Naive thymus-derived CD4-positive, alpha-beta T cell (primary cell): Measurements from ENCODE around the gene ECM1. TPM values are rescaled to one million over a fixed set of nuclear protein-coding genes. Genes with fewer than 3 reads are reported as not detected.
A peak's percentile ranks its signal among the peaks of the same experiment; 100 is the strongest.

Experiments
- ATAC-seq: fragments of 150-1000 bp; cut with Tn5 transposase; 2 replicates; pipeline ENCODE4 v1.10.0; 2021; ENCODE audit warnings: mild to moderate bottlenecking, moderate library complexity
- CTCF ChIA-PET: fragments of 350-600 bp; sonication (Branson Sonifier 250); formaldehyde crosslinking; loops from one replicate; lab custom pipeline; 2021; ENCODE audit warnings: antibody characterized with exemption; lab: Charles Lee
- POLR2A ChIA-PET: fragments of 350-600 bp; sonication (Branson Sonifier 250); formaldehyde crosslinking; loops from one replicate; lab custom pipeline; 2021; ENCODE audit warnings: antibody characterized with exemption, inconsistent platforms; lab: Charles Lee
- DNase-seq, 9 donors: peaks; one replicate each; pipeline versions ENCODE4 v3.0.0 to v3.0.0-alpha.2; 2020 to 2022; ENCODE audit warnings: mixed read lengths in 1 of 9
- H3K27ac ChIP-seq: one replicate; pipeline ENCODE4 v1.7.0; 2013; ENCODE audit warnings: mild to moderate bottlenecking, low read depth, low read length, moderate library complexity
- H3K27me3 ChIP-seq, 2 donors: one replicate each; pipeline ENCODE4 v1.7.0; 2013; ENCODE audit warnings: low read length in 2 of 2, mild to moderate bottlenecking in 2 of 2, moderate library complexity in 2 of 2; ENCODE audit not compliant: control insufficient read depth in 2 of 2, insufficient read depth in 2 of 2
- H3K36me3 ChIP-seq, 3 experiments: 1 replicate in 2 of 3; 2 replicates in 1 of 3; pipeline ENCODE4 v1.7.0; 2013; ENCODE audit warnings: low read length in 3 of 3, mild to moderate bottlenecking in 3 of 3, moderate library complexity in 1 of 3; ENCODE audit not compliant: insufficient read depth in 3 of 3, control insufficient read depth in 2 of 3
- H3K4me1 ChIP-seq, 2 donors: one replicate each; pipeline ENCODE4 v1.7.0; 2013; ENCODE audit warnings: low read length in 2 of 2, mild to moderate bottlenecking in 2 of 2, moderate library complexity in 1 of 2; ENCODE audit not compliant: control insufficient read depth in 2 of 2, insufficient read depth in 2 of 2
- H3K4me3 ChIP-seq: 2 replicates; pipeline ENCODE4 v1.7.0; 2013; ENCODE audit warnings: mild to moderate bottlenecking, low read length
- H3K9me3 ChIP-seq, 3 experiments: 1 replicate in 2 of 3; 2 replicates in 1 of 3; pipeline ENCODE4 v1.7.0; 2013; ENCODE audit warnings: low read length in 3 of 3; ENCODE audit not compliant: control insufficient read depth in 2 of 3
- H3K27ac Mint-ChIP-seq, 9 donors: one replicate each; pipeline ENCODE4 v1.8.0; 2020 to 2022; ENCODE audit warnings: mixed read lengths in 9 of 9, mild to moderate bottlenecking in 8 of 9, moderate library complexity in 5 of 9, inconsistent platforms in 2 of 9
- H3K27me3 Mint-ChIP-seq, 5 donors: one replicate each; pipeline ENCODE4 v1.8.0; 2021 to 2022; ENCODE audit warnings: mixed read lengths in 5 of 5, mild to moderate bottlenecking in 1 of 5
- H3K36me3 Mint-ChIP-seq, 5 donors: one replicate each; pipeline ENCODE4 v1.8.0; 2020 to 2022; ENCODE audit warnings: mixed read lengths in 5 of 5, mild to moderate bottlenecking in 3 of 5, inconsistent platforms in 1 of 5
- H3K4me1 Mint-ChIP-seq, 7 donors: one replicate each; pipeline ENCODE4 v1.8.0; 2020 to 2022; ENCODE audit warnings: mixed read lengths in 7 of 7, mild to moderate bottlenecking in 3 of 7, inconsistent platforms in 1 of 7
- H3K4me3 Mint-ChIP-seq, 10 donors: one replicate each; pipeline ENCODE4 v1.8.0; 2020 to 2022; ENCODE audit warnings: mild to moderate bottlenecking in 10 of 10, mixed read lengths in 10 of 10, moderate library complexity in 6 of 10, inconsistent platforms in 2 of 10
- H3K9me3 Mint-ChIP-seq, 11 donors: one replicate each; pipeline ENCODE4 v1.8.0; 2020 to 2022; ENCODE audit warnings: mixed read lengths in 11 of 11, mild to moderate bottlenecking in 4 of 11, inconsistent platforms in 1 of 11, moderate library complexity in 1 of 11
- intact Hi-C, 2 donors: fragments of 100-400 bp; cut with micrococcal nuclease; formaldehyde crosslinking; loops; one replicate each; pipeline ENCODE4 v1.15.1; 2023
- polyA plus RNA-seq, 2 donors: library from polyadenylated mRNA; unstranded; fragments of 300-500 nt; fragmentation: Illumina TruSeq; gene quantifications; one replicate each; pipeline ENCODE4 v1.2.3, GENCODE V29; 2021
- total RNA-seq, 6 experiments: library from RNA in 5 of 6; stranded (reverse) in 5 of 6; gene quantifications; 1 replicate in 5 of 6; 2 replicates in 1 of 6; pipeline ENCODE4 v1.2.3 and lab custom pipeline; 2021 to 2026

The ECM1 gene
- total and polyA plus RNA-seq, 7 experiments from 2014 or later = 0.29 to 2.4 (median 1.4) TPM; not detected in 2

DNA sequence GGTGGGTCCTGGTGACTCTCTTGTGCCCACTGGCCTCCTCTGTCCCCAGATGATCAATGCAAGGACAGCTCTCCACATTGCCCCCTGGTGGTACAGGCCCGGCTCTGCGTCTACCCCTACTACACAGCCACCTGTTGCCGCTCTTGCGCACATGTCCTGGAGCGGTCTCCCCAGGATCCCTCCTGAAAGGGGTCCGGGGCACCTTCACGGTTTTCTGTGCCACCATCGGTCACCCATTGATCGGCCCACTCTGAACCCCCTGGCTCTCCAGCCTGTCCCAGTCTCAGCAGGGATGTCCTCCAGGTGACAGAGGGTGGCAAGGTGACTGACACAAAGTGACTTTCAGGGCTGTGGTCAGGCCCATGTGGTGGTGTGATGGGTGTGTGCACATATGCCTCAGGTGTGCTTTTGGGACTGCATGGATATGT, 52.1 kb downstream of the ECM1 start:
- H3K4me3 ChIP-seq = peak overlapping the region; percentile 43
- CTCF ChIA-PET = interaction anchor here (0.6 to 13.2 kb wide), 15 partner anchors 8 to 302 kb away, joined by 3 to 300 read pairs (median 4); partner anchors contain the start of genes CA14, ENSA, FALEC and MCL1
- DNase-seq = peak; percentile 56 to 84 (median 72)

DNA sequence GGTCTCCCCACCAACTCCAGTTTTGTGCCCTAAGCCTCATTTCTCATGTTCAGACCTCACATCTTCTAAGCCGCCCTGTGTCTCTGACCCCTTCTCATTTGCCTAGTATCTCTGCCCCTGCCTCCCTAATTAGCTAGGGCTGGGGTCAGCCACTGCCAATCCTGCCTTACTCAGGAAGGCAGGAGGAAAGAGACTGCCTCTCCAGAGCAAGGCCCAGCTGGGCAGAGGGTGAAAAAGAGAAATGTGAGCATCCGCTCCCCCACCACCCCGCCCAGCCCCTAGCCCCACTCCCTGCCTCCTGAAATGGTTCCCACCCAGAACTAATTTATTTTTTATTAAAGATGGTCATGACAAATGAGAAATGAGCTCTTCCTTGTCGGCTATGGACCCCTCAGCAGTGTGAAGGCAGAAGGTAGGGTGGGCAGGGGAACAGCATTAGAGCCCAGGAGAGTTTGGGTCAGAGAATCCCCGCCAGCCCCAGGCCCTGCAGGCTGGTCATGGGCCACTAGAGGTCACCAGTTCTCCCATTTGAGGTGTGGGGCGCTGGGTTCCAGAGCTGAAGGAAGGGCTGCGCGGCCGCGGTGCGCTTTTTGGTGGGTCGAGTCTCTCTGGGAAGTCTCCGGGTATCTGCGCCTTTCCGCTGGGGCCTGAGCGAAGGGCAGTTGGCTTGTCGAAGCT, 52.8 kb downstream of the ECM1 start:
- Histone ChIP-seq H3K9me3 (no peaks in the 10 kb centered on the region), H3K27me3 (no peaks in the 10 kb centered on the region), H3K36me3 (peaks cover 0 to 1% (median 0%) of the 10 kb centered on the region in 3 experiments), H3K27ac (peak overlapping the region; percentile 97), H3K4me3 (peak overlapping the region; percentile 95), H3K4me1 (peaks cover 34 to 44% of the 10 kb centered on the region in 2 donors)
- H3K36me3 Mint-ChIP-seq = peaks cover 0 to 9% (median under 1%) of the 10 kb centered on the region in 5 donors
- ChIA-PET CTCF (interaction anchor here (0.8 to 13.2 kb wide), 23 partner anchors 7 to 362 kb away, joined by 3 to 300 read pairs (median 4); partner anchors contain the start of genes CA14, ENSA, FALEC and GOLPH3L), POLR2A (interaction anchor here (0.6 to 13.8 kb wide), 15 partner anchors 9 to 674 kb away, joined by 3 to 1237 read pairs (median 5); partner anchors contain the start of genes ENSA, FALEC, GOLPH3L and MCL1)
- no peaks in the 10 kb centered on the region for H3K27me3 Mint-ChIP-seq
- DNase-seq (peak; percentile 60 to 85 (median 74)), ATAC-seq (peak; percentile 49)
- intact Hi-C loops = loop anchor here (1.0 to 10.0 kb wide), 24 partner anchors 9 to 596 kb away; partner anchors contain the start of genes GOLPH3L (in 2 of the 2), SETDB1 (in 2 of the 2), TARS2 (in 2 of the 2) and ARNT (in 1 of the 2)
- H3K27ac Mint-ChIP-seq = peak overlapping the region; percentile 75 to 100 (median 98)
- peaks cover 26 to 50% (median 41%) of the 10 kb centered on the region in 7 donors for H3K4me1 Mint-ChIP-seq
- peak overlapping the region; percentile 87 to 99 (median 97) for H3K4me3 Mint-ChIP-seq
- no peaks in the 10 kb centered on the region for H3K9me3 Mint-ChIP-seq

More for the DNA sequence above, 52.1 kb downstream of the ECM1 start:
- Histone ChIP-seq H3K27ac (peak overlapping the region; percentile 97), H3K9me3 (no peaks in the 10 kb centered on the region), H3K4me1 (peaks cover 28 to 37% of the 10 kb centered on the region in 2 donors), H3K36me3 (peaks cover 0 to 5% (median 0%) of the 10 kb centered on the region in 3 experiments), H3K27me3 (no peaks in the 10 kb centered on the region)
- POLR2A ChIA-PET = interaction anchor here (0.6 to 13.8 kb wide), 8 partner anchors 9 to 487 kb away, joined by 3 to 1237 read pairs (median 10); partner anchors contain the start of genes ENSA and MCL1
- ATAC-seq = peak; percentile 39
- no peaks in the 10 kb centered on the region for H3K27me3 Mint-ChIP-seq
- peak overlapping the region; percentile 75 to 100 (median 98) for H3K27ac Mint-ChIP-seq
- H3K4me3 Mint-ChIP-seq = peak overlapping the region; percentile 87 to 99 (median 97)
- H3K36me3 Mint-ChIP-seq = peaks cover 0 to 9% (median 5%) of the 10 kb centered on the region in 5 donors
- no peaks in the 10 kb centered on the region for H3K9me3 Mint-ChIP-seq
- peaks cover 26 to 47% (median 37%) of the 10 kb centered on the region in 7 donors for H3K4me1 Mint-ChIP-seq
- intact Hi-C loops = loop anchor here (1.0 to 10.0 kb wide), 17 partner anchors 51 to 497 kb away; partner anchors contain the start of genes SETDB1 (in 2 of the 2), TARS2 (in 2 of the 2), ARNT (in 1 of the 2) and CA14 (in 1 of the 2)

DNA sequence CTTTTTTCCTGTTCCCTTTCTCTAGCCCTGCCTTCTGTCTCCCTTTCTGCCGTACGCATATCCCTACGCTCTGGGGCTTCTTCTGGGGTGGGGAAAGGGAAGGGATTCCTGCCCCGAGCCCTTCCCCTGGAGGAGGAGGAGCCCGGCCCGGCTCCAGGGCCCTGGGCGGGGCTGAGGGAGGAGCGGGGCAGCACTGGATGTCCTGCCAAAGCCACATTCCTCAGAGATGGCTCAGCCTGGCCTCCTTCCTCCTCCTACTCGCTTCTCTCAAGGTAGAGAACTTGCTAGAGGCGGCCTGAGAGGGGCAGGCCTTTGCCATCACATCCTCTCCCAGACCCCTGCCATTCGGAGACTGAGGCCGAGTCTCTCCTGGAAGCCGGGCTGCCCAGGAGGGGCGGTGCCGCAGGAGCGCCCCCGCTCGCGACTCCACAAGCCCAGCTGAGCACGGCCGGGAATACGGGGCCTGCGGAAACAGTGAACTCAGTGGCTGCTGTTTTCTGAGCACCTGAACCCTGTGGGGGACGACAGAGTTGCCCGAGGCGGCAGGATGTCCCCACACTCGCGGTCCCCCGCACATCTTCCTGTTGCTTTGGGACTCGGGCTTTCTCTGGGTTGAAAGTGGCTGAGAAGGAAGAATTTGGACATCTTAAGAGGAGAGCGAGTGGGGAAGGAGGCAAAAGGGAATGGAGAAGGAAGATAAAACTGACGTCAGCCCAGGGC, 53.5 kb downstream of the ECM1 start:
- ChIA-PET CTCF (interaction anchor here (0.8 to 13.2 kb wide), 19 partner anchors 10 to 361 kb away, joined by 3 to 300 read pairs (median 4); partner anchors contain the start of genes ENSA, FALEC, GOLPH3L and MCL1), POLR2A (interaction anchor here (0.6 to 13.8 kb wide), 17 partner anchors 10 to 675 kb away, joined by 3 to 1237 read pairs (median 4); partner anchors contain the start of genes ENSA, FALEC, GOLPH3L and MCL1)
- Histone ChIP-seq H3K36me3 (no peaks in the 10 kb centered on the region), H3K4me3 (peak overlapping the region; percentile 95), H3K27me3 (no peaks in the 10 kb centered on the region), H3K9me3 (no peaks in the 10 kb centered on the region), H3K4me1 (peaks cover 41 to 51% of the 10 kb centered on the region in 2 donors), H3K27ac (peak overlapping the region; percentile 97)
- H3K27me3 Mint-ChIP-seq = no peaks in the 10 kb centered on the region
- peaks cover 26 to 55% (median 48%) of the 10 kb centered on the region in 7 donors for H3K4me1 Mint-ChIP-seq
- H3K9me3 Mint-ChIP-seq = no peaks in the 10 kb centered on the region
- H3K36me3 Mint-ChIP-seq = peaks cover 0 to 9% (median 0%) of the 10 kb centered on the region in 5 donors
- DNase-seq (peak in 8 of 9 donors; percentile 57 to 77 (median 74)), ATAC-seq (peak; percentile 24)
- H3K4me3 Mint-ChIP-seq = peak overlapping the region; percentile 87 to 99 (median 97)
- H3K27ac Mint-ChIP-seq = peak overlapping the region; percentile 94 to 100 (median 98)
- intact Hi-C loops = loop anchor here (1.0 to 10.0 kb wide), 22 partner anchors 8 to 595 kb away; partner anchors contain the start of genes GOLPH3L (in 2 of the 2), SETDB1 (in 2 of the 2), TARS2 (in 2 of the 2) and ARNT (in 1 of the 2)

DNA sequence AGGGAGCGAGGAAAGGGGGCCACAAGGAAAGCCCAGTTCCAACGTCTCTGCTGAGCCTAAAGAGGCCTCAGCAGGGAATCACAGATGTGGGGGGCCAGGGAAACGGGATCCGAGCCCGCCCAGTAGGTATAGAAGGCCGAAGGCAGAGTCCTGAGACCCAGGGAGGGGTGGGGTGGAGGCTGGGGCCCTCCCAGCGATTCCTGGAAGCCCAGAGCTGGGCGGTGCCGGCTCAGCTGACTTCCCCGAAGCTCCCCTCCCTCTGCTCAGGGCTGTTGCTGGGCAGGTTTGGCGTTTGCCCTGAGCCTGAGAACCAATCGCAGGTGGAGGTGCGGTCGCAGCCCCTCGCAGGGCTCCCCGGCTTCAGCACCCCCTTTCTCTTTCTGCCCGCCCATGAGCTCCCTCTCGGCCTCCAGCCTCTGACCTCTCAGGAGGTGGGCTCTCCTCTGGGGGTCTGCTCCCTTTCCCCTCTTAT, 54.1 kb downstream of the ECM1 start:
- peak overlapping the region; percentile 94 to 100 (median 98) for H3K27ac Mint-ChIP-seq
- H3K9me3 Mint-ChIP-seq = no peaks in the 10 kb centered on the region
- Histone ChIP-seq H3K4me1 (peaks cover 47 to 57% of the 10 kb centered on the region in 2 donors), H3K4me3 (peak overlapping the region; percentile 95), H3K27me3 (no peaks in the 10 kb centered on the region), H3K27ac (peak overlapping the region; percentile 97), H3K9me3 (no peaks in the 10 kb centered on the region), H3K36me3 (no peaks in the 10 kb centered on the region)
- CTCF ChIA-PET = interaction anchor here (0.7 to 13.2 kb wide), 6 partner anchors 11 to 361 kb away, joined by 3 to 300 read pairs (median 31); partner anchors contain the start of genes ENSA and MCL1
- POLR2A ChIA-PET = interaction anchor here (0.6 to 13.8 kb wide), 13 partner anchors 10 to 595 kb away, joined by 3 to 1237 read pairs (median 7); partner anchors contain the start of genes ENSA, FALEC, GOLPH3L and MCL1
- DNase-seq = peak; percentile 67 to 89 (median 83)
- intact Hi-C loops = loop anchor here (1.0 to 10.0 kb wide), 22 partner anchors 7 to 594 kb away; partner anchors contain the start of genes GOLPH3L (in 2 of the 2), MCL1 (in 2 of the 2), SETDB1 (in 2 of the 2) and TARS2 (in 2 of the 2)
- peak overlapping the region; percentile 87 to 99 (median 97) for H3K4me3 Mint-ChIP-seq
- no peaks in the 10 kb centered on the region for H3K27me3 Mint-ChIP-seq
- peak; percentile 58 for ATAC-seq
- peaks cover 26 to 59% (median 51%) of the 10 kb centered on the region in 7 donors for H3K4me1 Mint-ChIP-seq
- peaks cover 0 to 9% (median 0%) of the 10 kb centered on the region in 5 donors for H3K36me3 Mint-ChIP-seq

DNA sequence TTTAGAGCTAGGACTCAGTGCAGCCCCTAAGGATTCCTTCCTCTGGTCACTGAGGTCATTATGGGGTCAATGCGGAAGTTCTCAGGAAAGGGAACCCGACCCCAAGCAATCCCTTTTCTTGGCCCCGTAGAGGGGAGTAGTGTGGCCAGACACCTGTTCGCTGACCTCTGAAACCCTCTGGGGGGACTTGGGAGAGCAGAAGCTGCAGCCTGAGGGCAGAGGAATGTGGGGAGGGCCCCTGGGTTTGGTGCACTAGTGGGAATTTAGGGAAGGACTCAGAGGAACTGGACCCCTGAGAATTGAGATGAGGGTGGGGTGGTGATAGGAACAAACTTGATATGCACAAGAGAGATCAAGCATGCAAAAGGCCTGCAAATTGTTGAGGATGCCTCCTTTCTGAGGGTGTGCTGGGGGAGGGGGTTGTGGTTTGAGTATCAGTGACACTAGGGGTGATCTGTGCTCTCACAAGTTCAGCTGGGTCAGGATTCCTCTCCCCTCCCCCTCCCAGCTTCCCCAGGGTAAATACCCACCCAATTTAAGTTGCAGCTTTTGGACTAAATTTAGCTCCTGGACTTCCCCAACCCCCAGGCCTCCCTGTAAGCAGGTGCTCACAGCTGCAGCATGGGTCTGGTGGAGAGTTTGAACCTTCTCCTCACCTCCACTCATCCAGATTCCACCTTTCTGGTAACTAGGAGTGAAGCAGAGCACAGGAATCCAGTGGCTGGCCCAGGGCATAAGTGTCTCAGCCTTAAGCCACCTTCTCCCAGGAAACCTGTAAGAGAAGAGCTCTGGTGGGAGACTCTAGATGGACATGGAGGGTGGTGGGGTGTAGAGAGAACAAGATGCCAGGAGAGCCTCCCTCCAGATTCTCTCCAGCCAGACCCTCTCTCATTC, 54.8 kb downstream of the ECM1 start:
- DNase-seq (peak in 8 of 9 donors; percentile 55 to 82 (median 66)), ATAC-seq (peak; percentile 23)
- Histone ChIP-seq H3K36me3 (no peaks in the 10 kb centered on the region), H3K4me1 (peaks cover 52 to 64% of the 10 kb centered on the region in 2 donors), H3K9me3 (no peaks in the 10 kb centered on the region), H3K4me3 (peak overlapping the region; percentile 95), H3K27me3 (no peaks in the 10 kb centered on the region), H3K27ac (peak overlapping the region; percentile 97)
- POLR2A ChIA-PET = interaction anchor here (0.8 to 13.8 kb wide), 12 partner anchors 11 to 675 kb away, joined by 3 to 1237 read pairs (median 7); partner anchors contain the start of genes CTSS, ENSA, FALEC and GOLPH3L
- Mint-ChIP-seq H3K27me3 (no peaks in the 10 kb centered on the region), H3K9me3 (peaks cover 0 to 2% (median 0%) of the 10 kb centered on the region in 11 donors), H3K4me1 (peaks cover 26 to 66% (median 58%) of the 10 kb centered on the region in 7 donors), H3K4me3 (peak overlapping the region; percentile 87 to 99 (median 97)), H3K27ac (peak overlapping the region; percentile 94 to 100 (median 98)), H3K36me3 (peaks cover 0 to 12% (median 0%) of the 10 kb centered on the region in 5 donors)
- intact Hi-C loops = loop anchor here (1.0 to 10.0 kb wide), 14 partner anchors 11 to 495 kb away; partner anchors contain the start of genes ARNT (in 1 of the 2), CDC42SE1 (in 1 of the 2), CERS2 (in 1 of the 2) and CTSS (in 1 of the 2)
- CTCF ChIA-PET = interaction anchor here (0.5 to 13.2 kb wide), 11 partner anchors 11 to 594 kb away, joined by 3 to 300 read pairs (median 4); partner anchors contain the start of genes ENSA, FALEC, MCL1 and TNFAIP8L2
